Transverse colon (tissue), 4 donors: ENCODE results near the gene CILP2. TPM values are rescaled to one million over a fixed set of nuclear protein-coding genes. Genes with fewer than 3 reads are reported as not detected.

Experiments
- DNase-seq: peaks from one replicate; pipeline ENCODE4 v3.0.0-alpha.2; 2019
- H3K27ac ChIP-seq, 4 donors: fragments of 200-600 bp; sonication (generic); 2 replicates each; pipeline ENCODE4 v1.5.1; 2016 to 2018; ENCODE audit warnings: inconsistent platforms in 4 of 4
- H3K27me3 ChIP-seq: fragments of 200-600 bp; sonication (generic); 2 replicates; pipeline ENCODE4 v1.5.1; 2017; ENCODE audit warnings: inconsistent platforms
- H3K36me3 ChIP-seq, 4 donors: fragments of 200-600 bp; sonication (generic); 2 replicates each; pipeline ENCODE4 v1.5.1; 2017 to 2019; ENCODE audit warnings: inconsistent platforms in 4 of 4
- H3K4me1 ChIP-seq, 4 donors: fragments of 200-600 bp; sonication (generic); 2 replicates each; pipeline ENCODE4 v1.5.1; 2017 to 2020; ENCODE audit warnings: inconsistent platforms in 4 of 4
- H3K4me3 ChIP-seq, 4 donors: fragments of 200-600 bp; sonication (generic); 1 replicate in 1 of 4; 2 replicates in 3 of 4; pipeline versions ENCODE4 v1.5.1 to v1.6.1; 2017 to 2019; ENCODE audit warnings: inconsistent platforms in 4 of 4
- H3K9me3 ChIP-seq, 2 donors: fragments of 200-600 bp; sonication (generic); 2 replicates each; pipeline ENCODE4 v1.5.1; 2017 to 2019; ENCODE audit warnings: inconsistent platforms in 2 of 2
- CTCF ChIP-seq, 5 experiments: fragments of 200-600 bp in 3 of 5; fragments of 450-650 bp in 2 of 5; sonication (generic) in 3 of 5; IDR thresholded peaks; 1 replicate in 2 of 5; 2 replicates in 3 of 5; pipeline ENCODE4 v1.5.1; 2016 to 2017; ENCODE audit warnings: antibody characterized with exemption in 5 of 5, inconsistent platforms in 3 of 5, mild to moderate bottlenecking in 2 of 5, moderate library complexity in 1 of 5
- EP300 ChIP-seq: sonication (generic); formaldehyde crosslinking; IDR thresholded peaks from one replicate; pipeline ENCODE4 v1.6.1; 2017; ENCODE audit warnings: antibody characterized with exemption, low read depth
- POLR2A ChIP-seq: fragments of 450-650 bp; IDR thresholded peaks from one replicate; pipeline ENCODE4 v1.6.1; 2016; ENCODE audit warnings: antibody characterized with exemption, mild to moderate bottlenecking, moderate library complexity
- POLR2AphosphoS5 ChIP-seq, 3 donors: sonication (generic); formaldehyde crosslinking; IDR thresholded peaks; one replicate each; pipeline ENCODE4 v1.6.1; 2016; ENCODE audit warnings: antibody characterized with exemption in 3 of 3
- WGBS, 2 donors: methylation state at CpG; one replicate each; pipeline ENCODE4 v1.1.5; 2018; ENCODE audit warnings: low coverage in 1 of 2; 5-methylcytosine and 5-hydroxymethylcytosine counted together
- in situ Hi-C, 4 donors: fragments of 200-750 bp; cut with MboI; loops; one replicate each; pipeline versions ENCODE4 v1.15.0 to v1.15.1; 2017; ENCODE audit warnings: low sequenced_read_pairs in 3 of 4, low pct_ligation_motif_present in 1 of 4, low pct_unique_long_range_greater_than_20kb in 1 of 4
- intact Hi-C: fragments of 100-400 bp; cut with DNase I; formaldehyde crosslinking; loops from one replicate; pipeline ENCODE4 v1.15.1; 2023; ENCODE audit warnings: low total_unique reads
- total RNA-seq, 4 donors: library from RNA; depleted of rRNA; stranded (reverse); fragments of >200 nt; gene quantifications; one replicate each; pipeline ENCODE4 v1.1.0, GENCODE V29; 2016

Gene CILP2
- total RNA-seq, 4 donors from 2014 or later = 0.48 TPM; not detected in 3

GRCh38 chr19:19582471-19582870 is 44.4 kb downstream of the CILP2 start:
- TF ChIP-seq POLR2A (no peak), EP300 (no peak), CTCF (IDR thresholded peaks at IDR 0.05) (no peak), POLR2AphosphoS5 (IDR thresholded peaks at IDR 0.05) (no peak)
- no peak for DNase-seq
- Histone ChIP-seq H3K27ac (no peak overlapping the region), H3K36me3 (no peaks in the 10 kb centered on the region), H3K4me3 (no peak overlapping the region), H3K9me3 (no peaks in the 10 kb centered on the region), H3K27me3 (no peaks in the 10 kb centered on the region), H3K4me1 (peaks cover 0 to 18% (median 9%) of the 10 kb centered on the region in 4 donors)
- intact Hi-C loops = no loop called here
- WGBS, 2 donors = 88 to 100% methylated on average over 3 to 6 of the region's 6 CpGs
- in situ Hi-C loops = no loop called here

- Histone ChIP-seq H3K27me3 (no peaks in the 10 kb centered on the region), H3K36me3 (no peaks in the 10 kb centered on the region), H3K4me3 (no peak overlapping the region), H3K27ac (no peak overlapping the region), H3K9me3 (no peaks in the 10 kb centered on the region), H3K4me1 (peaks cover 0 to 18% (median 9%) of the 10 kb centered on the region in 4 donors)
- no peak for DNase-seq
- no peak for TF ChIP-seq POLR2A
- TF ChIP-seq CTCF (IDR thresholded peaks at IDR 0.05) = no peak
- no peak for TF ChIP-seq EP300
- no peak for TF ChIP-seq POLR2AphosphoS5 (IDR thresholded peaks at IDR 0.05)
- 94 to 95% methylated on average over 3 to 6 of the region's 6 CpGs for WGBS, 2 donors
- in situ Hi-C loops = no loop called here
- intact Hi-C loops = no loop called here
These were observed 46.3 kb downstream of the CILP2 start for GRCh38 chr19:19584356-19584755.

DNA sequence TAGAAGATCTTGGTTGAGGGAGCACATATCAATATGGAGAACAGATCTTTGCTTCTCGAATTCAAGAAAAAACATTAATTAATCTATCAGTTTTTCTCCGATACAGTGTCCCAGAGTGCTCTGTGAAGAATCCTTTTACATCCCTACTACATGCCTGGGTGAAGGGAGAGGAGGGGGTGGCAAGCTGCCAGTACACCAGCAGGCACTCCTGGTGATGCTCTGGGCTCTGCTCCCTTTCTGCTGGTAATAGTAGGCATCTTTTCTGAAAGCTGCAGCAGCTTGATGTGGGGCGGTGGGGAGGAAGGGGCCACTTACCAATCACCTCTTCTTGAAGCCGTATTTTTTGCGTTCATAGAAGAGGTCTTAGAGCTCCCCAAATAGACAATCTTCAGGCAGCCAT is 49.7 kb downstream of the CILP2 start:
- H3K4me1 ChIP-seq = peaks cover 0 to 13% (median 8%) of the 10 kb centered on the region in 4 donors
- H3K4me3 ChIP-seq = no peak overlapping the region
- WGBS, 2 donors = 84 to 93% methylated on average over 3 to 5 of the region's 5 CpGs
- DNase-seq = no peak
- intact Hi-C loops = no loop called here
- no peaks in the 10 kb centered on the region for H3K36me3 ChIP-seq
- no peaks in the 10 kb centered on the region for H3K9me3 ChIP-seq
- TF ChIP-seq CTCF (IDR thresholded peaks at IDR 0.05) = no peak
- no peak for TF ChIP-seq POLR2A
- no peak for TF ChIP-seq POLR2AphosphoS5 (IDR thresholded peaks at IDR 0.05)
- TF ChIP-seq EP300 = no peak
- H3K27me3 ChIP-seq = no peaks in the 10 kb centered on the region
- in situ Hi-C loops = no loop called here
- H3K27ac ChIP-seq = no peak overlapping the region

DNA sequence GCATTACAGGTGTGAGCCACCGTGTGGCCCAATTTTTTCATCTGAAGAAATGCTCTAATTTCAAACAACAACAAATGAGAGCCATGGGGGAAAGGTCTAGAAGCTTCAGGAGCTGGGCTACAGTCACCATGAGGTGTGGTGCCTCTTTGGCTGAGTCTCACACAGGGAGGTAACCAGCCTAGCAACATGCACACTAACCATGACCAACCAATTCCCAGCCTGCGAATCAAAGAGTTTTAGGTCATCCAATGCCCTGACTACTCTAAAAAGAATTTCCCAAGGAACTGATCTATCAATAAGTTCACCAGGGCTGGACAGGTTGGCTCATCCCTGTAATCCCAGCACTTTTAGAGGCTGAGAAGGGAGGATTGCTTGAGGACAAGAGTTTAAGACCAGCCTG is 50.5 kb downstream of the CILP2 start:
- intact Hi-C loops (no loop called here), in situ Hi-C loops (no loop called here)
- H3K4me3 ChIP-seq = no peak overlapping the region
- H3K27me3 ChIP-seq = no peaks in the 10 kb centered on the region
- H3K27ac ChIP-seq = no peak overlapping the region
- no peak for DNase-seq
- H3K9me3 ChIP-seq = no peaks in the 10 kb centered on the region
- H3K4me1 ChIP-seq = peaks cover 0 to 13% (median 8%) of the 10 kb centered on the region in 4 donors
- TF ChIP-seq POLR2A (no peak), POLR2AphosphoS5 (IDR thresholded peaks at IDR 0.05) (no peak), CTCF (IDR thresholded peaks at IDR 0.05) (no peak), EP300 (no peak)
- no peaks in the 10 kb centered on the region for H3K36me3 ChIP-seq
- 93% methylated on average over 2 of the region's 2 CpGs; no CpG with 5 or more reads in 1 of the 2 donors for WGBS, 2 donors
